Keratinocyte (primary cell): ENCODE results near the gene ZNF619. TPM values are rescaled to one million over a fixed set of nuclear protein-coding genes. Genes with fewer than 3 reads are reported as not detected.

Experiments
- DNase-seq: peaks from one replicate; pipeline ENCODE4 v3.0.0-alpha.2; 2011; ENCODE audit warnings: low read depth, missing footprints, low spot score
- FAIRE-seq: peaks from 2 replicates; lab custom pipeline; 2011; peaks lifted over from hg19 to GRCh38; lab: Jason Lieb, UNC
- H2AFZ ChIP-seq: 2 replicates; pipeline ENCODE4 v1.6.0; 2012; ENCODE audit warnings: low read length, control low read depth, inconsistent platforms; ENCODE audit not compliant: control insufficient read depth
- H3K27ac ChIP-seq: 2 replicates; pipeline ENCODE4 v1.5.1; 2011; ENCODE audit warnings: low read length; ENCODE audit not compliant: control insufficient read depth, insufficient read depth
- H3K27me3 ChIP-seq: 3 replicates; pipeline ENCODE4 v1.6.0; 2011; ENCODE audit warnings: low read length; ENCODE audit not compliant: control insufficient read depth, insufficient read depth; ENCODE audit errors: extremely low read depth
- H3K36me3 ChIP-seq, 2 experiments: 2 replicates in 1 of 2; 3 replicates in 1 of 2; pipeline ENCODE4 v1.5.1; 2011; ENCODE audit warnings: low read length in 2 of 2, mild to moderate bottlenecking in 1 of 2; ENCODE audit not compliant: control insufficient read depth in 2 of 2, insufficient read depth in 2 of 2; ENCODE audit errors: extremely low read depth in 1 of 2
- H3K4me1 ChIP-seq: 3 replicates; pipeline ENCODE4 v1.5.1; 2011; ENCODE audit warnings: low read length; ENCODE audit not compliant: control insufficient read depth, insufficient read depth; ENCODE audit errors: extremely low read depth
- H3K4me2 ChIP-seq: 3 replicates; pipeline ENCODE4 v1.6.0; 2011; ENCODE audit warnings: low read depth, low read length; ENCODE audit not compliant: control insufficient read depth, insufficient read depth; ENCODE audit errors: extremely low read depth
- H3K4me3 ChIP-seq, 3 experiments: fragments of 200-600 bp in 1 of 3; sonication (generic) in 1 of 3; 2 replicates in 2 of 3; 3 replicates in 1 of 3; pipeline ENCODE4 v1.5.1; 2011 to 2016; ENCODE audit warnings: low read length in 3 of 3, mild to moderate bottlenecking in 3 of 3, control low read depth in 2 of 3, inconsistent platforms in 1 of 3, low read depth in 1 of 3, mixed read lengths in 1 of 3, mixed run types in 1 of 3, moderate library complexity in 1 of 3; ENCODE audit not compliant: control insufficient read depth in 2 of 3, insufficient read depth in 2 of 3; ENCODE audit errors: extremely low read depth in 1 of 3
- H3K79me2 ChIP-seq: 2 replicates; pipeline ENCODE4 v1.6.0; 2012; ENCODE audit warnings: low read length; ENCODE audit not compliant: control insufficient read depth, insufficient read depth
- H3K9ac ChIP-seq: 3 replicates; pipeline ENCODE4 v1.6.0; 2011; ENCODE audit warnings: low read length; ENCODE audit not compliant: control insufficient read depth, insufficient read depth; ENCODE audit errors: extremely low read depth
- H3K9me1 ChIP-seq: 3 replicates; pipeline ENCODE4 v1.6.0; 2011; ENCODE audit warnings: low read length; ENCODE audit not compliant: control insufficient read depth, insufficient read depth; ENCODE audit errors: extremely low read depth
- H3K9me3 ChIP-seq: 2 replicates; pipeline ENCODE4 v1.5.1; 2012; ENCODE audit warnings: low read depth, low read length; ENCODE audit not compliant: control insufficient read depth
- H4K20me1 ChIP-seq: 3 replicates; pipeline ENCODE4 v1.6.0; 2011; ENCODE audit warnings: low read length; ENCODE audit not compliant: control insufficient read depth, insufficient read depth; ENCODE audit errors: extremely low read depth
- CTCF ChIP-seq, 3 experiments: IDR thresholded peaks in 1 of 3; conservative IDR thresholded peaks in 1 of 3; optimal IDR thresholded peaks in 1 of 3; 2 replicates in 2 of 3; 3 replicates in 1 of 3; pipeline versions ENCODE3 to v1.5.1; 2011; ENCODE audit warnings: low read length in 3 of 3, mild to moderate bottlenecking in 3 of 3, moderate library complexity in 2 of 3, control low read depth in 1 of 3, inconsistent platforms in 1 of 3; ENCODE audit not compliant: insufficient read depth in 2 of 3; ENCODE audit errors: extremely low read depth in 1 of 3
- EZH2 ChIP-seq: IDR thresholded peaks from one replicate; pipeline ENCODE4 v1.6.1; 2012; ENCODE audit warnings: inconsistent platforms, mild to moderate bottlenecking, low read length, moderate library complexity
- dilution Hi-C: fragments of 300-500 bp; cut with MboI; formaldehyde crosslinking; loops from one replicate; pipeline ENCODE4 v1.7.0; 2020; ENCODE audit warnings: low sequenced_read_pairs; ENCODE audit not compliant: extremely low pct_ligation_motif_present
- polyA minus RNA-seq, 3 experiments: library from RNA; depleted of rRNA, polyadenylated mRNA; stranded (reverse); fragments of >200 nt; gene quantifications; 1 replicate in 1 of 3; 2 replicates in 1 of 3; 3 replicates in 1 of 3; pipeline ENCODE4 v1.2.3, GENCODE V29; 2011
- polyA plus RNA-seq, 5 experiments: library from polyadenylated mRNA; depleted of rRNA in 3 of 5; stranded (reverse) in 3 of 5; stranded (forward) in 1 of 5; unstranded in 1 of 5; fragments of >200 nt; gene quantifications; 1 replicate in 1 of 5; 2 replicates in 3 of 5; 3 replicates in 1 of 5; pipeline versions ENCODE4 v1.2.1 to v1.2.3, GENCODE V29; 2011 to 2012; ENCODE audit warnings: missing spikeins in 2 of 5, low read depth in 1 of 5, low replicate concordance in 1 of 5

ZNF619 gene
- polyA plus RNA-seq (2.3 to 3.4 TPM (median 3.1 TPM) in 3 replicates), polyA minus RNA-seq (3.1 to 7.5 TPM (median 5.4 TPM) in 3 replicates)
- 0.82 TPM for polyA plus RNA-seq (2011; ENCODE audit: low read depth)
- 1.5 and 2.2 TPM in 2 replicates for polyA plus RNA-seq (2011; cell fraction: cytosol; rRNA removed)
- 4.3 and 4.4 TPM in 2 replicates for polyA plus RNA-seq (2011; cell fraction: nucleus; rRNA removed)
- 1.8 and 2.7 TPM in 2 replicates for polyA plus RNA-seq (2012; ENCODE audit: low replicate concordance)
- 4.6 TPM for polyA minus RNA-seq (2011; cell fraction: cytosol; rRNA and poly(A)+ RNA removed)
- 3.5 and 9.1 TPM in 2 replicates for polyA minus RNA-seq (2011; cell fraction: nucleus; rRNA and poly(A)+ RNA removed)

- no peaks in the 10 kb centered on the region for H3K9me1 ChIP-seq
- peak within 1 kb of the TSS; percentile 97 for H2AFZ ChIP-seq
- no peaks in the 10 kb centered on the region for H4K20me1 ChIP-seq
- H3K36me3 ChIP-seq, result peaks cover 1% of the 10 kb centered on the region in 2 experiments
- peak within 1 kb of the TSS; percentile 69 for H3K27ac ChIP-seq
- H3K9me3 ChIP-seq, result no peaks in the 10 kb centered on the region
- peak within 1 kb of the TSS; percentile 79 to 92 (median 89) for H3K4me3 ChIP-seq
- no peak for TF ChIP-seq EZH2
- TF ChIP-seq CTCF (optimal IDR thresholded peaks at IDR 0.05 in 1 of 3, IDR thresholded peaks at IDR 0.05 in 1 of 3, conservative IDR thresholded peaks at IDR 0.05 in 1 of 3; ENCODE audit: extremely low read depth in 1 of 3, insufficient read depth in 2 of 3, low read length in 3 of 3), result no peak
- no peak for DNase-seq
- dilution Hi-C loops, result no loop called here
- peak within 1 kb of the TSS; percentile 84 for H3K9ac ChIP-seq
- peaks cover 7% of the 10 kb centered on the region for H3K4me1 ChIP-seq
- H3K79me2 ChIP-seq, result no peaks in the 10 kb centered on the region
- no peak for FAIRE-seq
- H3K4me2 ChIP-seq, result peak within 1 kb of the TSS; percentile 75
- H3K27me3 ChIP-seq, result no peaks in the 10 kb centered on the region
Measured at GRCh38 chr3:40476478-40477470, at the start of gene ZNF619. Gene ZNF619 (plus strand): TSS chr3:40477122. CDS start chr3:40477980, 858 bp downstream.

GRCh38 chr3:40432793-40433192, 44.1 kb upstream of the ZNF619 start:
- Histone ChIP-seq H3K27ac (no peak overlapping the region), H4K20me1 (no peaks in the 10 kb centered on the region), H3K4me3 (no peak overlapping the region), H3K79me2 (no peaks in the 10 kb centered on the region), H3K36me3 (no peaks in the 10 kb centered on the region), H3K9me1 (no peaks in the 10 kb centered on the region), H3K9me3 (no peaks in the 10 kb centered on the region), H3K27me3 (no peaks in the 10 kb centered on the region), H3K4me1 (no peaks in the 10 kb centered on the region), H2AFZ (no peak overlapping the region), H3K9ac (no peak overlapping the region), H3K4me2 (no peak overlapping the region)
- dilution Hi-C loops, result no loop called here
- no peak for TF ChIP-seq CTCF (optimal IDR thresholded peaks at IDR 0.05 in 1 of 3, IDR thresholded peaks at IDR 0.05 in 1 of 3, conservative IDR thresholded peaks at IDR 0.05 in 1 of 3; ENCODE audit: extremely low read depth in 1 of 3, insufficient read depth in 2 of 3, low read length in 3 of 3)
- no peak for TF ChIP-seq EZH2
- FAIRE-seq (no peak), DNase-seq (no peak)
